GM21367 (cell line): ENCODE data around the gene PI3.

ENCODE experiments used
- ATAC-seq: cut with Tn5 transposase; IDR thresholded peaks from one replicate; pipeline ENCODE4 v1.9.1; 2021; ENCODE audit not compliant: unreplicated experiment

PI3 gene

GRCh38 chr20:45183084-45183483 is 8.4 kb downstream of the PI3 start:
- ATAC-seq = no peak

- ATAC-seq = no peak
Observed at GRCh38 chr20:45187693-45188092, 13.0 kb downstream of the PI3 start.

GRCh38 chr20:45189067-45189609 is 14.4 kb downstream of the PI3 start:
- no peak for ATAC-seq

- ATAC-seq = no peak
Observed at GRCh38 chr20:45189861-45190260, 15.2 kb downstream of the PI3 start.

- no peak for ATAC-seq
Observed at GRCh38 chr20:45191926-45192325, 17.2 kb downstream of the PI3 start.

- ATAC-seq = no peak
Observed at GRCh38 chr20:45193331-45193730, 18.6 kb downstream of the PI3 start.

GRCh38 chr20:45206725-45207124 is 32.0 kb downstream of the PI3 start, which contains the start of gene SEMG1:
Gene SEMG1 (plus strand): TSS chr20:45207033. CDS start chr20:45207054, 21 bp downstream.
- no peak for ATAC-seq

- no peak for ATAC-seq
Observed at GRCh38 chr20:45209924-45210323, 35.2 kb downstream of the PI3 start.

- ATAC-seq = no peak
Observed at GRCh38 chr20:45211569-45212474, 37.1 kb downstream of the PI3 start.

GRCh38 chr20:45212836-45213235 is 38.1 kb downstream of the PI3 start:
- ATAC-seq = no peak

- no peak for ATAC-seq
Observed at GRCh38 chr20:45218124-45218523, 43.4 kb downstream of the PI3 start.

- no peak for ATAC-seq
Observed at GRCh38 chr20:45218636-45219035, 43.9 kb downstream of the PI3 start.

GRCh38 chr20:45221076-45221475 is 46.4 kb downstream of the PI3 start, which contains the start of gene SEMG2:
Gene SEMG2 (plus strand): TSS chr20:45221373. CDS start chr20:45221390, 17 bp downstream.
- ATAC-seq = no peak

GRCh38 chr20:45223136-45223535 is 48.4 kb downstream of the PI3 start:
- ATAC-seq = no peak
